A673 (cell line): Measurements from ENCODE around the gene ZNRF4. TPM values are rescaled to one million over a fixed set of nuclear protein-coding genes. Genes with fewer than 3 reads are reported as not detected.
"Not testable (repeated sequence)": the region's sequence is repeated elsewhere in the genome, so short reads cannot be mapped to it uniquely, and the experiment has no call there.

Experiments used
- BruUV-seq: library from RNA; stranded (reverse); fragments of 400-500 nt; replicated peaks from 2 replicates; lab custom pipeline; 2021; lab: Mats Ljungman, UMichigan
- CTCF ChIA-PET: fragments of 300-600 bp; sonication (Branson Sonifier 250); formaldehyde crosslinking; loops from one replicate; lab custom pipeline; 2022; ENCODE audit warnings: antibody characterized with exemption; lab: Charles Lee
- POLR2A ChIA-PET: fragments of 300-600 bp; sonication (Branson Sonifier 250); formaldehyde crosslinking; loops from one replicate; lab custom pipeline; 2022; ENCODE audit warnings: antibody characterized with exemption; ENCODE audit not compliant: low non-redundant PET; lab: Charles Lee
- DNase-seq: peaks from one replicate; pipeline ENCODE4 v3.0.0-alpha.2; 2015; ENCODE audit warnings: low spot score
- H3K27ac ChIP-seq: fragments of 200-600 bp; sonication (generic); 2 replicates; pipeline ENCODE4 v1.5.1; 2016; ENCODE audit warnings: mixed run types, low read depth, mild to moderate bottlenecking, mixed read lengths, antibody characterized with exemption, low read length; ENCODE audit not compliant: poor library complexity, severe bottlenecking
- H3K27me3 ChIP-seq: fragments of 200-600 bp; sonication (generic); replicated peaks from 2 replicates; pipeline ENCODE4 v1.6.1; 2017; ENCODE audit warnings: mixed run types, low read depth, mild to moderate bottlenecking, mixed read lengths, antibody characterized with exemption, low read length; ENCODE audit not compliant: insufficient read depth, poor library complexity
- H3K36me3 ChIP-seq: fragments of 200-600 bp; sonication (generic); 2 replicates; pipeline ENCODE4 v1.6.1; 2016; ENCODE audit warnings: mixed run types, mild to moderate bottlenecking, mixed read lengths, antibody characterized with exemption, low read length; ENCODE audit not compliant: insufficient read depth, poor library complexity, severe bottlenecking
- H3K4me1 ChIP-seq: fragments of 200-600 bp; sonication (generic); 2 replicates; pipeline ENCODE4 v1.6.1; 2017; ENCODE audit warnings: mixed run types, mild to moderate bottlenecking, mixed read lengths, antibody characterized with exemption, low read length; ENCODE audit not compliant: insufficient read depth, poor library complexity, severe bottlenecking
- H3K4me3 ChIP-seq: fragments of 200-600 bp; sonication (generic); 2 replicates; pipeline ENCODE4 v1.5.1; 2016; ENCODE audit warnings: low read depth, mixed run types, mild to moderate bottlenecking, mixed read lengths, low read length; ENCODE audit not compliant: poor library complexity, severe bottlenecking
- H3K9me3 ChIP-seq: fragments of 200-600 bp; sonication (generic); 2 replicates; pipeline ENCODE4 v1.6.1; 2016; ENCODE audit warnings: mixed run types, low read depth, mild to moderate bottlenecking, mixed read lengths, antibody characterized with exemption, low read length; ENCODE audit not compliant: poor library complexity, severe bottlenecking
- EZH2 ChIP-seq: fragments of 200-600 bp; sonication (generic); IDR thresholded peaks from 2 replicates; pipeline ENCODE4 v1.6.1; 2017; ENCODE audit warnings: borderline replicate concordance, low read depth, mild to moderate bottlenecking, mixed read lengths, antibody characterized with exemption, low read length; ENCODE audit not compliant: poor library complexity, severe bottlenecking
- intact Hi-C: fragments of 100-400 bp; cut with micrococcal nuclease; formaldehyde crosslinking; loops from one replicate; pipeline ENCODE4 v1.10.0; 2022; ENCODE audit not compliant: unreplicated experiment
- total RNA-seq: library from RNA; stranded (reverse); gene quantifications from 2 replicates; pipeline ENCODE4 v1.2.3, GENCODE V29; 2021
- TF ChIP-seq, protein P1 (sequence below): fragments of 300-800, 200-600 bp; sonication (generic); conservative IDR thresholded peaks from 2 replicates; pipeline ENCODE4 v1.5.1; 2017; ENCODE audit warnings: low read depth, mild to moderate bottlenecking, antibody characterized with exemption, low read length, moderate library complexity, mixed read lengths

The ZNRF4 gene
- total RNA-seq, 1 experiment from 2014 or later: not detected

DNA sequence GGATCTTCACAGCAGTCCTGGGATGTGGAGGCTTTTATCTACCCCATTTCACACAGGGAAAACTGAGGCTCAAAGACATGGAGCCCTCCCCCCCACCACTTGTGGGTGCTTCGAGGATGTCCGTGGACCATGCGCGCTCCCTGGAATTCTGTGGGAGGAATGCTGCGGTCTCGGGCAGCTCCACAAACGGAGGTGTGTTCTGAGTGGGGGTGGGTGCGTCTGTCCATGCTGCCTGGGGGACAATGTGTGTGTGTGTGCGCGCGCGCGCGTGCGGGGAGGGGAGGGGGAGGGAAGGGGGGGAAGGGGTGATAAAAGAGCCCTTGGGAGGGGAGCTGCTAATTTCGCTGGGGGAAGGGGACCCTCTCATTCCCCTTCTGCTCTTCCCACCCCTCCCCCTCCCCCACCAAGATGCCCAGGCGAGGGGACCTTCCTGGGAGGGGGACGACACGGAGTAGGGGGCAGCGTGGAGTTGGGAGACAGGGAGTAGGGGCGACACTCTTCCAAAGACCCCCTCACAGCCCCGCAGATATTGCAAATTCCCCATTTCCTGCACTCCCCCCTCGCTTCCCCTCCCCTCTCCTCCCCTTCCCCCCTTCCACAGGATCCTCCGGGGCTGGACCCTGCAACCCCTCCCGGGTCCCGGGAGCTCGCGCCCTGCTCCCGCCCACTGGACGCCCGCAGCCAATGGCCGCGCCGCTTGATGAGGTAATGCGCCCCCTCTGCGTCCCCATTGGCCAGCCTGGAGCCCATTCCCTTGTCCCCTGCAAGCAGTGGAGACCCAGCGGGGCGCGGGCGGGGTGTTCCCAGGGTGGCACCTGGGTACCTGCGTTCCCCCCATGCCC is 18.9 kb upstream of the ZNRF4 start:
- TF ChIP-seq, protein P1, sequence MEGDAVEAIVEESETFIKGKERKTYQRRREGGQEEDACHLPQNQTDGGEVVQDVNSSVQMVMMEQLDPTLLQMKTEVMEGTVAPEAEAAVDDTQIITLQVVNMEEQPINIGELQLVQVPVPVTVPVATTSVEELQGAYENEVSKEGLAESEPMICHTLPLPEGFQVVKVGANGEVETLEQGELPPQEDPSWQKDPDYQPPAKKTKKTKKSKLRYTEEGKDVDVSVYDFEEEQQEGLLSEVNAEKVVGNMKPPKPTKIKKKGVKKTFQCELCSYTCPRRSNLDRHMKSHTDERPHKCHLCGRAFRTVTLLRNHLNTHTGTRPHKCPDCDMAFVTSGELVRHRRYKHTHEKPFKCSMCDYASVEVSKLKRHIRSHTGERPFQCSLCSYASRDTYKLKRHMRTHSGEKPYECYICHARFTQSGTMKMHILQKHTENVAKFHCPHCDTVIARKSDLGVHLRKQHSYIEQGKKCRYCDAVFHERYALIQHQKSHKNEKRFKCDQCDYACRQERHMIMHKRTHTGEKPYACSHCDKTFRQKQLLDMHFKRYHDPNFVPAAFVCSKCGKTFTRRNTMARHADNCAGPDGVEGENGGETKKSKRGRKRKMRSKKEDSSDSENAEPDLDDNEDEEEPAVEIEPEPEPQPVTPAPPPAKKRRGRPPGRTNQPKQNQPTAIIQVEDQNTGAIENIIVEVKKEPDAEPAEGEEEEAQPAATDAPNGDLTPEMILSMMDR: no peak
- no peak for TF ChIP-seq EZH2
- H3K9me3 ChIP-seq: no peaks in the 10 kb centered on the region
- CTCF ChIA-PET: interaction anchor here (0.6 kb wide), 1 partner anchor 96 kb away, joined by 3 read pairs; the partner anchor contains the start of gene PTPRS
- H3K4me1 ChIP-seq: no peaks in the 10 kb centered on the region
- no TSS peak for BruUV-seq
- H3K36me3 ChIP-seq: no peaks in the 10 kb centered on the region
- intact Hi-C loops: no loop called here
- no peaks in the 10 kb centered on the region for H3K27me3 ChIP-seq
- POLR2A ChIA-PET: interaction anchor here (0.5 to 0.7 kb wide), 3 partner anchors 49 to 1034 kb away, joined by 4 to 9 read pairs (median 7); partner anchors contain the start of gene CHAF1A
- no peak overlapping the region for H3K27ac ChIP-seq
- peak; percentile 88 for DNase-seq
- H3K4me3 ChIP-seq: peak overlapping the region; percentile 47

DNA sequence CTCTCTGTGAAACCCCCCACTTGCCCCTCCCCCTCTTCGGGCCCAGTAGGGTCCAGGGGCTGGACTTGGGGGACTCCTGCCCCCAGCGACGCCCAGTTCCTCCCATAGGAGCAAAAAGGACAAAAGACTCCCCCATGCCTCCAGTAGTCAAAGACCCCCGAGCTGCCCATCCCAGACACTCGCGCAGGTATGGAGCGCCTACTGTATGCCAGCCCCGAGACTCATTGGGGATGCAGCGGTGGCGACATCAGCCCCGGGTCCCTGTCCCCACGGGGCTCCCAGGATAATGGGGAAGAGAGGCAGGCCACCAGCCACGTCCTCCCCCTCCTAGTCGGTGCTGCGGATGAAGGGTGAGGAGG is 18.3 kb upstream of the ZNRF4 start:
- POLR2A ChIA-PET: interaction anchor here (0.5 to 0.7 kb wide), 3 partner anchors 49 to 1034 kb away, joined by 4 to 9 read pairs (median 7); partner anchors contain the start of gene CHAF1A
- no peaks in the 10 kb centered on the region for H3K27me3 ChIP-seq
- H3K27ac ChIP-seq: no peak overlapping the region
- no peaks in the 10 kb centered on the region for H3K4me1 ChIP-seq
- no peaks in the 10 kb centered on the region for H3K9me3 ChIP-seq
- no peak for DNase-seq
- no TSS peak for BruUV-seq
- peak overlapping the region; percentile 47 for H3K4me3 ChIP-seq
- no peaks in the 10 kb centered on the region for H3K36me3 ChIP-seq
- intact Hi-C loops: no loop called here
- TF ChIP-seq, protein P1: no peak
- TF ChIP-seq EZH2: no peak
- CTCF ChIA-PET: no interaction called here

DNA sequence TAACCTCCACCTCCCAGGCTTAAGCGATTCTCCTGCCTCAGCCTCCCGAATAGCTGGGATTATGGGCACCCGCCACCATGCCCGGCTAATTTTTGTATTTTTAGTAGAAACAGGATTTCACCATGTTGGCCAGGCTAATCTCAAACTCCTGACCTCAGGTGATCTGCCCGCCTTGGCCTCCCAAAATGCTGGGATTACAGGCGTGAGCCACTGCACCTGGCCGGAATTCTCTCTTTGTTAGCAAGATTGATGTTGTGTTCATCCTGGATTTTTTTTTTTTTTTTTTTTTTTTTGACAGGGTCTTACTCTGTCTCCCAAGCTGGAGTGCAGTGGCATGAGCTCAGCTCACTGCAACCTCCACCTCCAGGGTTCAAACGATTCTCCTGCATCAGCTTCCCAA is 16.5 kb upstream of the ZNRF4 start:
- H3K9me3 ChIP-seq, BruUV-seq, H3K4me1 ChIP-seq, H3K27ac ChIP-seq, H3K36me3 ChIP-seq, CTCF ChIA-PET, intact Hi-C loops, POLR2A ChIA-PET, DNase-seq, H3K27me3 ChIP-seq, H3K4me3 ChIP-seq: not testable (repeated sequence)

DNA sequence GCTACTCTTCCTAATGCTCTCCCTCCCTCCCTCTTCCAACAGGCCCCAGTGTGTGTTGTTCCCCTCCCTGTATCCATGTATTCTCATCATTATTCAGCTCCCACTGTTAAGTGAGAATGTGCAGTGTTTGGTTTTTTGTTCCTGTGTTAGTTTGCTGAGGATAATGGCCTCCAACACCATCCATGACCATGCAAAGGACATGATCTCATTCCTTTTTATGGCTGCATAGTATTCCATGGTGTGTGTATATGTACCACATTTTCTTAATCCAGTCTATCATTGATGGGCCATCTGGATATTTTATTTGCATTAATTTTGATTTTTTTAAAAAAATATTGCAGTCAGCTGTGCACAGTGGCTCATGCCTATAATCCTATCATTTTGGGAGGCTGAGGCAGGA is 15.8 kb upstream of the ZNRF4 start:
- Histone ChIP-seq H3K36me3 (no peaks in the 10 kb centered on the region), H3K4me3 (no peak overlapping the region), H3K27ac (no peak overlapping the region), H3K27me3 (no peaks in the 10 kb centered on the region), H3K9me3 (no peaks in the 10 kb centered on the region), H3K4me1 (no peaks in the 10 kb centered on the region)
- no TSS peak for BruUV-seq
- ChIA-PET CTCF (no interaction called here), POLR2A (no interaction called here)
- TF ChIP-seq EZH2: no peak
- TF ChIP-seq, protein P1: no peak
- intact Hi-C loops: no loop called here
- no peak for DNase-seq
